IPS-NIHi7 (cell line): ENCODE results near the gene SPINK4.

ENCODE experiments used
- DNase-seq: peaks from one replicate; pipeline ENCODE4 v3.0.0; 2012; ENCODE audit warnings: mixed read lengths; ENCODE audit errors: extremely low spot score

Gene SPINK4

GRCh38 chr9:33229359-33230114 is 10.4 kb upstream of the SPINK4 start:
- DNase-seq, result peak; percentile 60

- DNase-seq, result no peak
These were observed 9.0 kb upstream of the SPINK4 start for GRCh38 chr9:33230756-33231622.

GRCh38 chr9:33231623-33231942 is 8.4 kb upstream of the SPINK4 start:
- DNase-seq, result no peak

- no peak for DNase-seq
These were observed 7.2 kb upstream of the SPINK4 start for GRCh38 chr9:33232815-33233214.

- DNase-seq, result no peak
These were observed 6.2 kb upstream of the SPINK4 start for GRCh38 chr9:33233626-33234342.

- no peak for DNase-seq
These were observed 5.2 kb upstream of the SPINK4 start for GRCh38 chr9:33234511-33235467.

- DNase-seq, result no peak
These were observed 3.4 kb upstream of the SPINK4 start for GRCh38 chr9:33236571-33236970.

GRCh38 chr9:33241298-33241697 is 1.3 kb downstream of the SPINK4 start:
- no peak for DNase-seq

- no peak for DNase-seq
These were observed 2.7 kb downstream of the SPINK4 start for GRCh38 chr9:33242609-33243134.

- no peak for DNase-seq
These were observed 4.3 kb downstream of the SPINK4 start for GRCh38 chr9:33244137-33244784.

GRCh38 chr9:33245341-33245740 is 5.4 kb downstream of the SPINK4 start:
- no peak for DNase-seq

GRCh38 chr9:33246269-33246860 is 6.4 kb downstream of the SPINK4 start:
- no peak for DNase-seq

- DNase-seq, result no peak
These were observed 8.6 kb downstream of the SPINK4 start for GRCh38 chr9:33248606-33249005.

- DNase-seq, result no peak
These were observed 9.2 kb downstream of the SPINK4 start for GRCh38 chr9:33249087-33249658.

GRCh38 chr9:33249983-33250382 is 10.0 kb downstream of the SPINK4 start:
- DNase-seq, result no peak

GRCh38 chr9:33250458-33250995 is 10.6 kb downstream of the SPINK4 start:
- DNase-seq, result no peak

- DNase-seq, result no peak
These were observed 14.2 kb downstream of the SPINK4 start for GRCh38 chr9:33254211-33254610.

- no peak for DNase-seq
These were observed 15.0 kb downstream of the SPINK4 start for GRCh38 chr9:33255014-33255413.

GRCh38 chr9:33255471-33255870 is 15.5 kb downstream of the SPINK4 start:
- DNase-seq, result no peak

- no peak for DNase-seq
These were observed 16.3 kb downstream of the SPINK4 start for GRCh38 chr9:33256236-33256635.
